Measurements from ENCODE around the gene LRMDA.

LRMDA gene

DNA sequence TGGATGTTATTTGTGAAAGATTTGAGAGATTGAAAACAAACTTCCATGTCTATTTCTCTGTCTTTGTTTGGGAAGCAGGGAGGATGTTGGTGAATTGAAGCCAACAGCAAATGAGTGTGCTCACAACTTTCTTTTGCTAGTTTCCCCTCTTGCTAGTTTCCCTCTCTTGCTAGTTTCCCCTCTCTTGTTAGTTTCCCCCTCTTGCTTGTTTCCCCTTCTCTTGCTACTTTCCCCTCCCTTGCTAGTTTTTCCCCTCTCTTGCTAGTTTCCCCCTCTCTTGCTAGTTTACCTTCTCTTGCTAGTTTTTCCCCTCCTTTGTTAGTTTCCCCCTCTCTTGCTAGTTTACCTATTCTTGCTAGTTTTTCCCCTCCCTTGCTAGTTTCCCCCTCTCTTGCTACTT is 613.3 kb downstream of the LRMDA start:
- Histone ChIP-seq H3K36me3 (ENCODE audit: insufficient read depth) (no peaks in the 10 kb centered on the region), H3K9ac (no peak overlapping the region), H3K4me3 (IDR thresholded peaks at IDR 0.05; ENCODE audit: insufficient read depth, low read depth, low read length) (no peak overlapping the region), H3K79me2 (ENCODE audit: insufficient read depth, low read depth) (no peaks in the 10 kb centered on the region), H3K4me1 (ENCODE audit: low read depth, poor library complexity, severe bottlenecking) (no peaks in the 10 kb centered on the region), H3K27me3 (ENCODE audit: insufficient read depth, low read depth) (no peaks in the 10 kb centered on the region), H4K20me1 (ENCODE audit: insufficient read depth) (no peaks in the 10 kb centered on the region), H3K27ac (no peak overlapping the region), H2AFZ (ENCODE audit: low read depth) (no peak overlapping the region), H3K4me2 (no peak overlapping the region)
- TF ChIP-seq, protein P1, sequence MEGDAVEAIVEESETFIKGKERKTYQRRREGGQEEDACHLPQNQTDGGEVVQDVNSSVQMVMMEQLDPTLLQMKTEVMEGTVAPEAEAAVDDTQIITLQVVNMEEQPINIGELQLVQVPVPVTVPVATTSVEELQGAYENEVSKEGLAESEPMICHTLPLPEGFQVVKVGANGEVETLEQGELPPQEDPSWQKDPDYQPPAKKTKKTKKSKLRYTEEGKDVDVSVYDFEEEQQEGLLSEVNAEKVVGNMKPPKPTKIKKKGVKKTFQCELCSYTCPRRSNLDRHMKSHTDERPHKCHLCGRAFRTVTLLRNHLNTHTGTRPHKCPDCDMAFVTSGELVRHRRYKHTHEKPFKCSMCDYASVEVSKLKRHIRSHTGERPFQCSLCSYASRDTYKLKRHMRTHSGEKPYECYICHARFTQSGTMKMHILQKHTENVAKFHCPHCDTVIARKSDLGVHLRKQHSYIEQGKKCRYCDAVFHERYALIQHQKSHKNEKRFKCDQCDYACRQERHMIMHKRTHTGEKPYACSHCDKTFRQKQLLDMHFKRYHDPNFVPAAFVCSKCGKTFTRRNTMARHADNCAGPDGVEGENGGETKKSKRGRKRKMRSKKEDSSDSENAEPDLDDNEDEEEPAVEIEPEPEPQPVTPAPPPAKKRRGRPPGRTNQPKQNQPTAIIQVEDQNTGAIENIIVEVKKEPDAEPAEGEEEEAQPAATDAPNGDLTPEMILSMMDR (conservative IDR thresholded peaks at IDR 0.05; ENCODE audit: low read depth, low read length), result no peak

DNA sequence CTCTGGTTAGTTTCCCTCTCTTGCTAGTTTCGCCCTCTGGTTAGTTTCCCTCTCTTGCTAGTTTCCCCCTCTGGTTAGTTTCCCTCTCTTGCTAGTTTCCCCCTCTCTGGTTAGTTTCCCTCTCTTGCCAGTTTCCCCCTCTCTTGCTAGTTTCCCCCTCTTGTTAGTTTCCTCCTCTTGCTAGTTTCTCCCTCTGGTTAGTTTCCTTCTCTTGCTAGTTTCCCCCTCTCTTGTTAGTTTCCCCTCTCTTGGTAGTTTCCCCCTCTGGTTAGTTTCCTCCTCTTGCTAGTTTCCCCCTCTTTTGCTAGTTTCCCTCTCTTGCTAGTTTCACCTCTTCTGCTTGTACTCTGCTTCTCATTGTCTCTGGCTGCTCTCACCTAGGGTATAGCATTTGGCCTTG is 613.8 kb downstream of the LRMDA start:
- Histone ChIP-seq H3K9ac (no peak overlapping the region), H3K36me3 (ENCODE audit: insufficient read depth) (no peaks in the 10 kb centered on the region), H3K79me2 (ENCODE audit: insufficient read depth, low read depth) (no peaks in the 10 kb centered on the region), H3K4me1 (ENCODE audit: low read depth, poor library complexity, severe bottlenecking) (no peaks in the 10 kb centered on the region), H3K27ac (no peak overlapping the region), H2AFZ (ENCODE audit: low read depth) (no peak overlapping the region), H3K4me3 (IDR thresholded peaks at IDR 0.05; ENCODE audit: insufficient read depth, low read depth, low read length) (no peak overlapping the region), H4K20me1 (ENCODE audit: insufficient read depth) (no peaks in the 10 kb centered on the region), H3K4me2 (no peak overlapping the region), H3K27me3 (ENCODE audit: insufficient read depth, low read depth) (no peaks in the 10 kb centered on the region)
- TF ChIP-seq, protein P1 (conservative IDR thresholded peaks at IDR 0.05; ENCODE audit: low read depth, low read length), result no peak

DNA sequence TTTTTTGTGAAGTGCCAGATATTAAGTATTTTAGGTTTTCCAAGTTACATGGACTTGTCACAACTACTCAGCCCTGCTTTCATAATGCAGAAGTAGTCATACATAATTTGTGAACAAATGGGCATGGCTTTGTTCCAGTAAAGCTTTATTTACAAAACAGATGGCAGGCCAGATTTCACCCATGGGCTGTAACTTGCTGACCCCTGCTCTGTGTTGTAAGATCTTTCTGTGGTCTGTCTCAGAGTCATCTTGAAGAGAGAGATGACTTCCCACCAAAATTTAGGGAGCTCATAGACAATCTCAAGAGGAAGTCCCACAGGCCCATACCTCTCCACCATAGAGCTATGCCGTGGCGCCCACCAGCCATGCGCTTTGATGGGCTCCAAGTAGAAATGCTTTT is 616.1 kb downstream of the LRMDA start:
- no peaks in the 10 kb centered on the region for H4K20me1 ChIP-seq (ENCODE audit: insufficient read depth)
- no peak overlapping the region for H3K4me2 ChIP-seq
- no peaks in the 10 kb centered on the region for H3K79me2 ChIP-seq (ENCODE audit: insufficient read depth, low read depth)
- H2AFZ ChIP-seq (ENCODE audit: low read depth), result no peak overlapping the region
- TF ChIP-seq, protein P1 (conservative IDR thresholded peaks at IDR 0.05; ENCODE audit: low read depth, low read length), result no peak
- no peaks in the 10 kb centered on the region for H3K36me3 ChIP-seq (ENCODE audit: insufficient read depth)
- no peaks in the 10 kb centered on the region for H3K27me3 ChIP-seq (ENCODE audit: insufficient read depth, low read depth)
- H3K27ac ChIP-seq, result no peak overlapping the region
- H3K4me3 ChIP-seq (IDR thresholded peaks at IDR 0.05; ENCODE audit: insufficient read depth, low read depth, low read length), result no peak overlapping the region
- H3K9ac ChIP-seq, result no peak overlapping the region
- H3K4me1 ChIP-seq (ENCODE audit: low read depth, poor library complexity, severe bottlenecking), result no peaks in the 10 kb centered on the region

DNA sequence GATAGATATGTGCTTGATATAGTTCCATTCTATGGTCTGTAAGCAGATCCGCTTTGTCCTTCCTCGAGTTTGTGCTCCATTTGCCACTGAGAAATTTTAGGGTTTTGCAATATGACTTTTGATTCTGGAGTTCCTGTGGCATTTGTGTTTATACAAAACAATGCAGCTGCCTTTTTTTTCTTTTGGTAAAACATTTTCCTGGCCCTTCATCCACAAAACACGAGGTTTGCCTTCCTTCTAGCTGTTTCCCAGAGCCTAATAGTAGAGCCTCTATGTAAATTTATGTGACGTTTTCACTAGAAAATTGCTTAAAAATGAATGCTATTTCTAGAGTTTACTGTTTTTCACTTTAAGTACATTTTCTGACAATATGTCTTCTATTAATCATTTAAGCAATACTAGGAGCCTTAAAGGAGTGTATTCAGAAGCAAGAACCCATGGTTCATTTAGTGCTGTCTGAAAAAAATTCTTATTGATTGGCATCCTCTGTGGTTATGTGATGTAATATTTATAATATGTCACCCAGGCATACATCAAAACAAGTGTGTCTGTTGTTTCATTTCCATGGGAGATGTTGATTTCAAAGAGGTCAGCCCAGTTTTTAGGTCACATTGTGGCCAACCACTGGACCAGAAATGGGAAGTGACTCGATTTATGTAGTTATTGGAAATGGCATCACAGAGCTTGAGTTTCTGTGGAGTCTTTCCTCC is 618.3 kb downstream of the LRMDA start:
- H3K27me3 ChIP-seq (ENCODE audit: insufficient read depth, low read depth), result no peaks in the 10 kb centered on the region
- H3K4me1 ChIP-seq (ENCODE audit: low read depth, poor library complexity, severe bottlenecking), result no peaks in the 10 kb centered on the region
- no peak overlapping the region for H2AFZ ChIP-seq (ENCODE audit: low read depth)
- H3K79me2 ChIP-seq (ENCODE audit: insufficient read depth, low read depth), result no peaks in the 10 kb centered on the region
- H3K27ac ChIP-seq, result no peak overlapping the region
- H4K20me1 ChIP-seq (ENCODE audit: insufficient read depth), result no peaks in the 10 kb centered on the region
- TF ChIP-seq, protein P1 (conservative IDR thresholded peaks at IDR 0.05; ENCODE audit: low read depth, low read length), result no peak
- no peak overlapping the region for H3K4me3 ChIP-seq (IDR thresholded peaks at IDR 0.05; ENCODE audit: insufficient read depth, low read depth, low read length)
- no peaks in the 10 kb centered on the region for H3K36me3 ChIP-seq (ENCODE audit: insufficient read depth)
- no peak overlapping the region for H3K4me2 ChIP-seq
- no peak overlapping the region for H3K9ac ChIP-seq
